Parathyroid adenoma (tissue), 2 donors: ENCODE measurements around the gene COPS6.

ENCODE experiments used
- H2AFZ ChIP-seq: fragments of 300-600 bp; sonication (generic); one replicate; pipeline ENCODE4 v1.7.0; 2017; ENCODE audit warnings: antibody characterized with exemption, mild to moderate bottlenecking
- H3K27ac ChIP-seq: fragments of 300-600 bp; sonication (generic); one replicate; pipeline ENCODE4 v1.7.0; 2017
- H3K27me3 ChIP-seq: fragments of 300-600 bp; sonication (generic); one replicate; pipeline ENCODE4 v1.7.0; 2017; ENCODE audit warnings: low read length; ENCODE audit not compliant: control insufficient read depth, insufficient read depth
- H3K36me3 ChIP-seq: fragments of 300-600 bp; sonication (generic); one replicate; pipeline ENCODE4 v1.7.0; 2017; ENCODE audit warnings: low read length; ENCODE audit not compliant: control insufficient read depth, insufficient read depth
- H3K4me1 ChIP-seq: fragments of 300-600 bp; sonication (generic); one replicate; pipeline ENCODE4 v1.7.0; 2017; ENCODE audit warnings: control low read depth
- H3K4me2 ChIP-seq: fragments of 300-600 bp; sonication (generic); one replicate; pipeline ENCODE4 v1.7.0; 2017; ENCODE audit warnings: low read length
- H3K4me3 ChIP-seq: fragments of 300-600 bp; sonication (generic); one replicate; pipeline ENCODE4 v1.7.0; 2017; ENCODE audit warnings: low read depth, low read length
- H3K79me2 ChIP-seq: fragments of 300-600 bp; sonication (generic); one replicate; pipeline ENCODE4 v1.7.0; 2017; ENCODE audit warnings: control low read depth
- H3K9ac ChIP-seq: fragments of 300-600 bp; sonication (generic); one replicate; pipeline ENCODE4 v1.7.0; 2017; ENCODE audit warnings: mild to moderate bottlenecking
- H3K9me3 ChIP-seq: fragments of 300-600 bp; sonication (generic); one replicate; pipeline ENCODE4 v1.7.0; 2017; ENCODE audit warnings: low read length; ENCODE audit not compliant: control insufficient read depth
- TF ChIP-seq, protein P1 (sequence below): fragments of 300-600 bp; sonication (generic); IDR thresholded peaks from one replicate; pipeline ENCODE4 v1.7.0; 2017; ENCODE audit warnings: antibody characterized with exemption, mild to moderate bottlenecking
- donor health status: primary hyperparathyroidism.

The COPS6 gene

GRCh38 chr7:100065452-100066186, 23.1 kb upstream of the COPS6 start:
- H3K4me3 ChIP-seq = no peak overlapping the region
- TF ChIP-seq, protein P1, sequence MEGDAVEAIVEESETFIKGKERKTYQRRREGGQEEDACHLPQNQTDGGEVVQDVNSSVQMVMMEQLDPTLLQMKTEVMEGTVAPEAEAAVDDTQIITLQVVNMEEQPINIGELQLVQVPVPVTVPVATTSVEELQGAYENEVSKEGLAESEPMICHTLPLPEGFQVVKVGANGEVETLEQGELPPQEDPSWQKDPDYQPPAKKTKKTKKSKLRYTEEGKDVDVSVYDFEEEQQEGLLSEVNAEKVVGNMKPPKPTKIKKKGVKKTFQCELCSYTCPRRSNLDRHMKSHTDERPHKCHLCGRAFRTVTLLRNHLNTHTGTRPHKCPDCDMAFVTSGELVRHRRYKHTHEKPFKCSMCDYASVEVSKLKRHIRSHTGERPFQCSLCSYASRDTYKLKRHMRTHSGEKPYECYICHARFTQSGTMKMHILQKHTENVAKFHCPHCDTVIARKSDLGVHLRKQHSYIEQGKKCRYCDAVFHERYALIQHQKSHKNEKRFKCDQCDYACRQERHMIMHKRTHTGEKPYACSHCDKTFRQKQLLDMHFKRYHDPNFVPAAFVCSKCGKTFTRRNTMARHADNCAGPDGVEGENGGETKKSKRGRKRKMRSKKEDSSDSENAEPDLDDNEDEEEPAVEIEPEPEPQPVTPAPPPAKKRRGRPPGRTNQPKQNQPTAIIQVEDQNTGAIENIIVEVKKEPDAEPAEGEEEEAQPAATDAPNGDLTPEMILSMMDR = no peak
- H3K9ac ChIP-seq = no peak overlapping the region
- no peaks in the 10 kb centered on the region for H3K79me2 ChIP-seq
- H3K36me3 ChIP-seq = no peaks in the 10 kb centered on the region
- H3K4me2 ChIP-seq = no peak overlapping the region
- H3K27me3 ChIP-seq = no peaks in the 10 kb centered on the region
- H3K9me3 ChIP-seq = no peaks in the 10 kb centered on the region
- no peak overlapping the region for H2AFZ ChIP-seq
- no peaks in the 10 kb centered on the region for H3K4me1 ChIP-seq
- H3K27ac ChIP-seq = no peak overlapping the region

DNA sequence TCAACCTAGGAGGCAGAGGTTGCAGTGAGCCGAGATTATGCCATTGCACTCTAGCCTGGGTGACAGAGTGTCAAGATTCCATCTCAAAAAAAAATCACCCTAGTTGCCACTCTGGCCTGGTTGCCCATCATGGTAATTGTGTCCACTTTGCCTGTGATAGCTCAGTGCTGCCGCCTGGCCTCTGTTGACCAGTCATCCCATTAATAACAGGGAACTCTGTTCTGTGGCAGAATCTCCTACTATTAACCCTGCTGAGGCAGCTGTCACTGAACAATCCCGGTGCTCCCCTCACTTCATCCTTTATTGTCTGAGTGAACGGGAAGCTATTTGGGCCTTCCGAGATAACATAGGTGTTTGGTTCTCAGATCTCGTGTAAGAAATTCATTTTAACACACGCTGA, 21.8 kb upstream of the COPS6 start:
- no peak overlapping the region for H3K27ac ChIP-seq
- no peaks in the 10 kb centered on the region for H3K9me3 ChIP-seq
- TF ChIP-seq, protein P1 = no peak
- no peak overlapping the region for H3K9ac ChIP-seq
- no peaks in the 10 kb centered on the region for H3K27me3 ChIP-seq
- peaks cover 5% of the 10 kb centered on the region for H3K36me3 ChIP-seq
- no peak overlapping the region for H2AFZ ChIP-seq
- no peaks in the 10 kb centered on the region for H3K4me1 ChIP-seq
- H3K79me2 ChIP-seq = no peaks in the 10 kb centered on the region
- H3K4me3 ChIP-seq = no peak overlapping the region
- no peak overlapping the region for H3K4me2 ChIP-seq

DNA sequence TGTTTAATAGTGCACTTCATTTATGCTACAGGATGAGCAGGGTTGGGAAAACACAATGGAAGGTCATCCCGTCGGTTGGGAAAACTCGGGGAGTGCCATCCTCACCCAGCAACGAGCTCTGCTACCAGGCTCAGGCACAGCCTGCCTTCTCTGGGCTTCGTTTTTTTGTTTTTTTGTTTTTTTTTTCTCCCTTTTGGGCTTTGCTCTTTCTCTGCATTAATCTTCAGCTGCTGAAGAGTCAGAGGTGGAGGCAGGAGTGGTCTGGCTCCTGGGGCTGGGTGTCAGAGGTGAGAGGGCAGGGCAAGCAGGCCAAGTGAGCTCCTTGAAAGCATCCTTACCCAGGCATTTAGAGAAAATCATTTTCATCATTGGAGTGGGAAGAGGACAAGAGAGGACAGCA, 18.8 kb upstream of the COPS6 start:
- H3K9me3 ChIP-seq = no peaks in the 10 kb centered on the region
- H3K36me3 ChIP-seq = peaks cover 9% of the 10 kb centered on the region
- no peaks in the 10 kb centered on the region for H3K27me3 ChIP-seq
- no peak overlapping the region for H3K4me3 ChIP-seq
- H2AFZ ChIP-seq = no peak overlapping the region
- no peak overlapping the region for H3K9ac ChIP-seq
- H3K4me1 ChIP-seq = no peaks in the 10 kb centered on the region
- TF ChIP-seq, protein P1 = no peak
- H3K79me2 ChIP-seq = no peaks in the 10 kb centered on the region
- no peak overlapping the region for H3K27ac ChIP-seq
- H3K4me2 ChIP-seq = no peak overlapping the region

GRCh38 chr7:100071018-100071723, 17.6 kb upstream of the COPS6 start:
- Histone ChIP-seq H3K36me3 (peaks cover 9% of the 10 kb centered on the region), H3K9me3 (no peaks in the 10 kb centered on the region), H3K4me3 (no peak overlapping the region), H3K79me2 (no peaks in the 10 kb centered on the region), H3K27ac (no peak overlapping the region), H3K4me2 (no peak overlapping the region), H3K4me1 (no peaks in the 10 kb centered on the region), H2AFZ (no peak overlapping the region), H3K9ac (no peak overlapping the region), H3K27me3 (no peaks in the 10 kb centered on the region)
- TF ChIP-seq, protein P1 = no peak
